ENCODE results near the gene CFAP54. TPM values are rescaled to one million over a fixed set of nuclear protein-coding genes. Genes with fewer than 3 reads are reported as not detected.

Gene CFAP54
- total RNA-seq, 1 experiment from 2014 or later: 0.56 TPM

DNA sequence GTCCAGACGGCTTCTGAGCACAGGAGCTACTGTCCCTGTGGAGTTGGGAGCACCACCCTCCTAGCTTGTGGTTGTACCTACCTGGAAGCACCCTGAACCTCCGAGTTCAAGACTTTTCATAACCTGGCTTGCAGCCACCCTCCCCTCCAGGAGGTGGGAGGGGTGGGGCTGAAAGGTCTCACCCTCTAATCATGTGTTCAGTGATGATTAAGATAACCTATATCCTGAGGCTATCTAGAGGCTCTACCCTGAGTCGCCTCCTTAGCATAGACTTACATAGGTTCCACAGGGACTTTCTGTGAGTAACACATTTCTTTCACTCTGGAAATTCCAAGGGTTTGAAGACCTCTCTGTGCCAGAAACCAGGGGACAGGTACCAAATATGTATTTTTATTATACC is 146.5 kb downstream of the CFAP54 start:
- Mint-ChIP-seq H3K4me3 (ENCODE audit: unreplicated experiment) (no peak overlapping the region), H3K4me1 (ENCODE audit: insufficient read depth, unreplicated experiment) (no peaks in the 10 kb centered on the region), H3K27ac (ENCODE audit: low read depth, unreplicated experiment) (no peak overlapping the region), H3K9me3 (ENCODE audit: unreplicated experiment) (no peaks in the 10 kb centered on the region), H3K27me3 (ENCODE audit: insufficient read depth, unreplicated experiment) (no peaks in the 10 kb centered on the region), H3K36me3 (ENCODE audit: insufficient read depth, unreplicated experiment) (no peaks in the 10 kb centered on the region)
- intact Hi-C loops (cut with micrococcal nuclease): no loop called here
- DNase-seq (ENCODE audit: unreplicated experiment): peak; percentile 12
- ChIA-PET CTCF (no interaction called here), POLR2A (no interaction called here)
- BruUV-seq (replicated peaks): no TSS peak
- TF ChIP-seq, protein P1, sequence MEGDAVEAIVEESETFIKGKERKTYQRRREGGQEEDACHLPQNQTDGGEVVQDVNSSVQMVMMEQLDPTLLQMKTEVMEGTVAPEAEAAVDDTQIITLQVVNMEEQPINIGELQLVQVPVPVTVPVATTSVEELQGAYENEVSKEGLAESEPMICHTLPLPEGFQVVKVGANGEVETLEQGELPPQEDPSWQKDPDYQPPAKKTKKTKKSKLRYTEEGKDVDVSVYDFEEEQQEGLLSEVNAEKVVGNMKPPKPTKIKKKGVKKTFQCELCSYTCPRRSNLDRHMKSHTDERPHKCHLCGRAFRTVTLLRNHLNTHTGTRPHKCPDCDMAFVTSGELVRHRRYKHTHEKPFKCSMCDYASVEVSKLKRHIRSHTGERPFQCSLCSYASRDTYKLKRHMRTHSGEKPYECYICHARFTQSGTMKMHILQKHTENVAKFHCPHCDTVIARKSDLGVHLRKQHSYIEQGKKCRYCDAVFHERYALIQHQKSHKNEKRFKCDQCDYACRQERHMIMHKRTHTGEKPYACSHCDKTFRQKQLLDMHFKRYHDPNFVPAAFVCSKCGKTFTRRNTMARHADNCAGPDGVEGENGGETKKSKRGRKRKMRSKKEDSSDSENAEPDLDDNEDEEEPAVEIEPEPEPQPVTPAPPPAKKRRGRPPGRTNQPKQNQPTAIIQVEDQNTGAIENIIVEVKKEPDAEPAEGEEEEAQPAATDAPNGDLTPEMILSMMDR (IDR thresholded peaks at IDR 0.05; ENCODE audit: unreplicated experiment): no peak

DNA sequence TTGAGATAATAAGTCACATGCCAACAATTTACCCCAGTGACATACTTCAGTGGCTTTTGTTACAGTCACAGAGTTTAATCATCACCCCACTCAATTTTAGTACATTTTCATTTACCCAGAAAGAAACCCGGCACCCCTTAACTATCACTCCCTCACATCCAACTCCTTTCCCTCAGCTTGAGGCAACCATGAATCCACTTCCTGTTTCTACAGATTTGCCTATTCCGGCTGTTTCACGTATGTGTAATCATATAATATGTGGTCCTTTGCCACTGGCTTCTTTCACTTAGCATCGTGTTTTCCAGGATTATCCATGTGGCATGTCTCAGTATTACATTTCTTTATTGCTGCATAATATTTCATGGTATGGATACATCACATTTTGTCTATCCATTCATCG is 147.5 kb downstream of the CFAP54 start:
- DNase-seq (ENCODE audit: unreplicated experiment): no peak
- CTCF ChIA-PET: interaction anchor here (0.6 to 0.7 kb wide), 2 partner anchors 118 to 665 kb away, joined by 4 read pairs; no protein-coding TSS in a partner anchor
- Mint-ChIP-seq H3K4me1 (ENCODE audit: insufficient read depth, unreplicated experiment) (no peaks in the 10 kb centered on the region), H3K36me3 (ENCODE audit: insufficient read depth, unreplicated experiment) (no peaks in the 10 kb centered on the region), H3K4me3 (ENCODE audit: unreplicated experiment) (no peak overlapping the region), H3K9me3 (ENCODE audit: unreplicated experiment) (no peaks in the 10 kb centered on the region), H3K27me3 (ENCODE audit: insufficient read depth, unreplicated experiment) (no peaks in the 10 kb centered on the region), H3K27ac (ENCODE audit: low read depth, unreplicated experiment) (no peak overlapping the region)
- intact Hi-C loops (cut with micrococcal nuclease): no loop called here
- POLR2A ChIA-PET: no interaction called here
- TF ChIP-seq, protein P1 (IDR thresholded peaks at IDR 0.05; ENCODE audit: unreplicated experiment): no peak
- no TSS peak for BruUV-seq (replicated peaks)

DNA sequence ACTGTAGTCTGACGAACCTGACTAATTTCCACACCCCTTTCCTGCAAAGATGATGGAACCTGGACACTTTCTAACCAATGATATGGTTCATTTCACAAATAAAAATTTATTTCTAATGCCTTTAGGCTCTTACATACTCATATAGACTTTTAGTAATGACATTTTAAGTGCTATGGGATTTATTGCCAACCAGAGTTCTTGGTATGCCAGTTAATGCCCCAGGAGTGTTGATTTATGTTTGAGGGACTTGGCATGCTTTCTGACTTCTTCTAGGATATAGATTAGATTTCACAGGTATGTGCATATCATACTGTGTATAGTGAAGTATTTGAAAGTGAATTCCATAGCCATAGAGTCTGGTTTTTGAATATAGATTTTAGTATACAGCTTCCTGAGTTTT is 159.5 kb downstream of the CFAP54 start:
- DNase-seq (ENCODE audit: unreplicated experiment): no peak
- H3K27ac Mint-ChIP-seq (ENCODE audit: low read depth, unreplicated experiment): no peak overlapping the region
- no peaks in the 10 kb centered on the region for H3K27me3 Mint-ChIP-seq (ENCODE audit: insufficient read depth, unreplicated experiment)
- TF ChIP-seq, protein P1 (IDR thresholded peaks at IDR 0.05; ENCODE audit: unreplicated experiment): no peak
- no peaks in the 10 kb centered on the region for H3K4me1 Mint-ChIP-seq (ENCODE audit: insufficient read depth, unreplicated experiment)
- BruUV-seq (replicated peaks): no TSS peak
- POLR2A ChIA-PET: no interaction called here
- intact Hi-C loops (cut with micrococcal nuclease): no loop called here
- CTCF ChIA-PET: interaction anchor here (0.5 kb wide), 1 partner anchor 748 kb away, joined by 3 read pairs; no protein-coding TSS in a partner anchor
- H3K36me3 Mint-ChIP-seq (ENCODE audit: insufficient read depth, unreplicated experiment): no peaks in the 10 kb centered on the region
- no peak overlapping the region for H3K4me3 Mint-ChIP-seq (ENCODE audit: unreplicated experiment)
- H3K9me3 Mint-ChIP-seq (ENCODE audit: unreplicated experiment): no peaks in the 10 kb centered on the region

DNA sequence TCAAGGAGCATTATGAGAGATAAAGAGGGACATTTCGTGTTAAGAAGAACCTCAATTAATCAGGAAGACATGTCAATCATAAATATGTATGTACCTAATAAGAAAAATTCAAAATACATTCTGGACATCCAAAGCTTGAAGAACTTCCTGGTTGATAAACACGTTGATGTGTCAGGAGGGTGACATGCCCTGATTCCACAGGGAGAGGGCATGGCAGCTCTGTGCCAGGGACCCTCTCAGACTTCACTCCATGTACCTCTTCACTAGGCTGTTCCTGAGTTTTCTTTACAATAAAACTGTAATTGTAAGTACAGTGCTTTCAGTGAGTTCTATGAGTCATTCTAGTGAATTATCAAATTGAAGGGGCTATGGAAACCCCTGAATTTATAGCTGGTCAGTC is 163.5 kb downstream of the CFAP54 start:
- no peak for DNase-seq (ENCODE audit: unreplicated experiment)
- no peaks in the 10 kb centered on the region for H3K27me3 Mint-ChIP-seq (ENCODE audit: insufficient read depth, unreplicated experiment)
- H3K4me1 Mint-ChIP-seq (ENCODE audit: insufficient read depth, unreplicated experiment): no peaks in the 10 kb centered on the region
- BruUV-seq (replicated peaks): no TSS peak
- intact Hi-C loops (cut with micrococcal nuclease): no loop called here
- H3K36me3 Mint-ChIP-seq (ENCODE audit: insufficient read depth, unreplicated experiment): no peaks in the 10 kb centered on the region
- H3K9me3 Mint-ChIP-seq (ENCODE audit: unreplicated experiment): no peaks in the 10 kb centered on the region
- H3K27ac Mint-ChIP-seq (ENCODE audit: low read depth, unreplicated experiment): no peak overlapping the region
- ChIA-PET POLR2A (no interaction called here), CTCF (interaction anchor here (0.6 kb wide), 1 partner anchor 9 kb away, joined by 3 read pairs; no protein-coding TSS in a partner anchor)
- no peak overlapping the region for H3K4me3 Mint-ChIP-seq (ENCODE audit: unreplicated experiment)
- TF ChIP-seq, protein P1 (IDR thresholded peaks at IDR 0.05; ENCODE audit: unreplicated experiment): no peak
